HPDE6-E6E7 (cell line): ENCODE measurements around the gene VEPH1.
A peak's percentile ranks its signal among the peaks of the same experiment; 100 is the strongest.

Experiments
- DNase-seq: peaks from one replicate; pipeline ENCODE4 v3.0.0; 2011; ENCODE audit warnings: missing footprints; ENCODE audit errors: extremely low spot score

The VEPH1 gene

GRCh38 chr3:157502916-157503595 lies at the start of gene VEPH1:
TSS of gene VEPH1 (minus strand) at chr3:157503416. CDS start at chr3:157495349, 8,067 bp downstream.
- no peak for DNase-seq

GRCh38 chr3:157551961-157552360 lies 48.7 kb upstream of the VEPH1 start:
- DNase-seq: no peak

- no peak for DNase-seq
Measured at GRCh38 chr3:157549498-157549897, 46.3 kb upstream of the VEPH1 start.

- no peak for DNase-seq
Measured at GRCh38 chr3:157544501-157545130, 41.4 kb upstream of the VEPH1 start.

- no peak for DNase-seq
Measured at GRCh38 chr3:157543501-157544035, 40.4 kb upstream of the VEPH1 start.

- DNase-seq: no peak
Measured at GRCh38 chr3:157542711-157543500, 39.7 kb upstream of the VEPH1 start.

- no peak for DNase-seq
Measured at GRCh38 chr3:157541506-157542236, 38.5 kb upstream of the VEPH1 start.

GRCh38 chr3:157540656-157541055 lies 37.4 kb upstream of the VEPH1 start:
- no peak for DNase-seq

- DNase-seq: no peak
Measured at GRCh38 chr3:157535667-157536066, 32.5 kb upstream of the VEPH1 start.

- no peak for DNase-seq
Measured at GRCh38 chr3:157534725-157535161, 31.5 kb upstream of the VEPH1 start.

GRCh38 chr3:157533298-157534070 lies 30.3 kb upstream of the VEPH1 start:
- DNase-seq: no peak

- DNase-seq: peak; percentile 47
Measured at GRCh38 chr3:157532529-157533297, 29.5 kb upstream of the VEPH1 start.

- no peak for DNase-seq
Measured at GRCh38 chr3:157531771-157532170, 28.6 kb upstream of the VEPH1 start.

GRCh38 chr3:157531301-157531660 lies 28.1 kb upstream of the VEPH1 start:
- no peak for DNase-seq

GRCh38 chr3:157530637-157531300 lies 27.6 kb upstream of the VEPH1 start:
- DNase-seq: no peak

GRCh38 chr3:157529751-157530150 lies 26.5 kb upstream of the VEPH1 start:
- DNase-seq: no peak

GRCh38 chr3:157529085-157529484 lies 25.9 kb upstream of the VEPH1 start:
- no peak for DNase-seq

GRCh38 chr3:157527131-157527881 lies 24.1 kb upstream of the VEPH1 start:
- no peak for DNase-seq

- DNase-seq: no peak
Measured at GRCh38 chr3:157526036-157526435, 22.8 kb upstream of the VEPH1 start.
